ENCODE data around the gene POU2AF1.

Gene POU2AF1

GRCh38 chr11:111355101-111355500, 24.0 kb downstream of the POU2AF1 start:
- Histone ChIP-seq H3K27ac (ENCODE audit: low read depth, low read length) (no peak overlapping the region), H3K36me3 (ENCODE audit: control insufficient read depth in 1 of 2, insufficient read depth in 2 of 2, low read length in 2 of 2) (no peaks in the 10 kb centered on the region), H3K4me1 (ENCODE audit: control insufficient read depth in 1 of 2, insufficient read depth in 2 of 2, low read length in 2 of 2) (peaks cover 36 to 46% of the 10 kb centered on the region in 2 donors)

GRCh38 chr11:111354601-111354891, 24.5 kb downstream of the POU2AF1 start:
- Histone ChIP-seq H3K4me1 (ENCODE audit: control insufficient read depth in 1 of 2, insufficient read depth in 2 of 2, low read length in 2 of 2) (peaks cover 31 to 40% of the 10 kb centered on the region in 2 donors), H3K27ac (ENCODE audit: low read depth, low read length) (no peak overlapping the region), H3K4me3 (ENCODE audit: low read depth in 1 of 2, low read length in 2 of 2) (no peak overlapping the region), H3K27me3 (ENCODE audit: control insufficient read depth in 1 of 2, insufficient read depth in 2 of 2, low read length in 2 of 2) (no peaks in the 10 kb centered on the region), H3K36me3 (ENCODE audit: control insufficient read depth in 1 of 2, insufficient read depth in 2 of 2, low read length in 2 of 2) (no peaks in the 10 kb centered on the region), H3K9ac (ENCODE audit: low read depth in 1 of 2, low read length in 2 of 2) (no peak overlapping the region), H3K9me3 (ENCODE audit: control insufficient read depth in 1 of 2, low read length in 2 of 2) (no peaks in the 10 kb centered on the region)

More at GRCh38 chr11:111355101-111355500, 24.0 kb downstream of the POU2AF1 start:
- H3K4me3 ChIP-seq (ENCODE audit: low read depth in 1 of 2, low read length in 2 of 2): no peak overlapping the region
- H3K9ac ChIP-seq (ENCODE audit: low read depth in 1 of 2, low read length in 2 of 2): no peak overlapping the region
- H3K27me3 ChIP-seq (ENCODE audit: control insufficient read depth in 1 of 2, insufficient read depth in 2 of 2, low read length in 2 of 2): no peaks in the 10 kb centered on the region
- no peaks in the 10 kb centered on the region for H3K9me3 ChIP-seq (ENCODE audit: control insufficient read depth in 1 of 2, low read length in 2 of 2)

GRCh38 chr11:111353776-111354600, 25.1 kb downstream of the POU2AF1 start:
- H3K27ac ChIP-seq (ENCODE audit: low read depth, low read length): no peak overlapping the region
- H3K4me3 ChIP-seq (ENCODE audit: low read depth in 1 of 2, low read length in 2 of 2): no peak overlapping the region
- peaks cover 25 to 35% of the 10 kb centered on the region in 2 donors for H3K4me1 ChIP-seq (ENCODE audit: control insufficient read depth in 1 of 2, insufficient read depth in 2 of 2, low read length in 2 of 2)
- no peaks in the 10 kb centered on the region for H3K27me3 ChIP-seq (ENCODE audit: control insufficient read depth in 1 of 2, insufficient read depth in 2 of 2, low read length in 2 of 2)
- no peaks in the 10 kb centered on the region for H3K36me3 ChIP-seq (ENCODE audit: control insufficient read depth in 1 of 2, insufficient read depth in 2 of 2, low read length in 2 of 2)
- H3K9me3 ChIP-seq (ENCODE audit: control insufficient read depth in 1 of 2, low read length in 2 of 2): no peaks in the 10 kb centered on the region
- no peak overlapping the region for H3K9ac ChIP-seq (ENCODE audit: low read depth in 1 of 2, low read length in 2 of 2)

- Histone ChIP-seq H3K4me1 (ENCODE audit: control insufficient read depth in 1 of 2, insufficient read depth in 2 of 2, low read length in 2 of 2) (peaks cover 20 to 29% of the 10 kb centered on the region in 2 donors), H3K9ac (ENCODE audit: low read depth in 1 of 2, low read length in 2 of 2) (no peak overlapping the region), H3K9me3 (ENCODE audit: control insufficient read depth in 1 of 2, low read length in 2 of 2) (no peaks in the 10 kb centered on the region), H3K27me3 (ENCODE audit: control insufficient read depth in 1 of 2, insufficient read depth in 2 of 2, low read length in 2 of 2) (no peaks in the 10 kb centered on the region), H3K27ac (ENCODE audit: low read depth, low read length) (no peak overlapping the region), H3K4me3 (ENCODE audit: low read depth in 1 of 2, low read length in 2 of 2) (no peak overlapping the region), H3K36me3 (ENCODE audit: control insufficient read depth in 1 of 2, insufficient read depth in 2 of 2, low read length in 2 of 2) (no peaks in the 10 kb centered on the region)
Observed at GRCh38 chr11:111352935-111353710, 26.0 kb downstream of the POU2AF1 start.

GRCh38 chr11:111352231-111352746, 26.8 kb downstream of the POU2AF1 start:
- Histone ChIP-seq H3K27ac (ENCODE audit: low read depth, low read length) (no peak overlapping the region), H3K9ac (ENCODE audit: low read depth in 1 of 2, low read length in 2 of 2) (no peak overlapping the region), H3K27me3 (ENCODE audit: control insufficient read depth in 1 of 2, insufficient read depth in 2 of 2, low read length in 2 of 2) (no peaks in the 10 kb centered on the region), H3K9me3 (ENCODE audit: control insufficient read depth in 1 of 2, low read length in 2 of 2) (no peaks in the 10 kb centered on the region), H3K4me3 (ENCODE audit: low read depth in 1 of 2, low read length in 2 of 2) (no peak overlapping the region), H3K4me1 (ENCODE audit: control insufficient read depth in 1 of 2, insufficient read depth in 2 of 2, low read length in 2 of 2) (peaks cover 20 to 29% of the 10 kb centered on the region in 2 donors), H3K36me3 (ENCODE audit: control insufficient read depth in 1 of 2, insufficient read depth in 2 of 2, low read length in 2 of 2) (no peaks in the 10 kb centered on the region)

GRCh38 chr11:111351374-111352055, 27.6 kb downstream of the POU2AF1 start:
- H3K9me3 ChIP-seq (ENCODE audit: control insufficient read depth in 1 of 2, low read length in 2 of 2): no peaks in the 10 kb centered on the region
- peaks cover 20 to 29% of the 10 kb centered on the region in 2 donors for H3K4me1 ChIP-seq (ENCODE audit: control insufficient read depth in 1 of 2, insufficient read depth in 2 of 2, low read length in 2 of 2)
- no peaks in the 10 kb centered on the region for H3K36me3 ChIP-seq (ENCODE audit: control insufficient read depth in 1 of 2, insufficient read depth in 2 of 2, low read length in 2 of 2)
- no peak overlapping the region for H3K9ac ChIP-seq (ENCODE audit: low read depth in 1 of 2, low read length in 2 of 2)
- H3K27ac ChIP-seq (ENCODE audit: low read depth, low read length): no peak overlapping the region
- no peaks in the 10 kb centered on the region for H3K27me3 ChIP-seq (ENCODE audit: control insufficient read depth in 1 of 2, insufficient read depth in 2 of 2, low read length in 2 of 2)
- H3K4me3 ChIP-seq (ENCODE audit: low read depth in 1 of 2, low read length in 2 of 2): no peak overlapping the region

GRCh38 chr11:111350811-111351210, 28.3 kb downstream of the POU2AF1 start:
- no peaks in the 10 kb centered on the region for H3K27me3 ChIP-seq (ENCODE audit: control insufficient read depth in 1 of 2, insufficient read depth in 2 of 2, low read length in 2 of 2)
- H3K9ac ChIP-seq (ENCODE audit: low read depth in 1 of 2, low read length in 2 of 2): no peak overlapping the region
- no peaks in the 10 kb centered on the region for H3K9me3 ChIP-seq (ENCODE audit: control insufficient read depth in 1 of 2, low read length in 2 of 2)
- no peak overlapping the region for H3K27ac ChIP-seq (ENCODE audit: low read depth, low read length)
- no peak overlapping the region for H3K4me3 ChIP-seq (ENCODE audit: low read depth in 1 of 2, low read length in 2 of 2)
- H3K36me3 ChIP-seq (ENCODE audit: control insufficient read depth in 1 of 2, insufficient read depth in 2 of 2, low read length in 2 of 2): no peaks in the 10 kb centered on the region
- H3K4me1 ChIP-seq (ENCODE audit: control insufficient read depth in 1 of 2, insufficient read depth in 2 of 2, low read length in 2 of 2): peaks cover 15 to 23% of the 10 kb centered on the region in 2 donors

- Histone ChIP-seq H3K27ac (ENCODE audit: low read depth, low read length) (no peak overlapping the region), H3K9me3 (ENCODE audit: control insufficient read depth in 1 of 2, low read length in 2 of 2) (no peaks in the 10 kb centered on the region), H3K36me3 (ENCODE audit: control insufficient read depth in 1 of 2, insufficient read depth in 2 of 2, low read length in 2 of 2) (no peaks in the 10 kb centered on the region), H3K4me1 (ENCODE audit: control insufficient read depth in 1 of 2, insufficient read depth in 2 of 2, low read length in 2 of 2) (peaks cover 11 to 13% of the 10 kb centered on the region in 2 donors), H3K4me3 (ENCODE audit: low read depth in 1 of 2, low read length in 2 of 2) (no peak overlapping the region), H3K27me3 (ENCODE audit: control insufficient read depth in 1 of 2, insufficient read depth in 2 of 2, low read length in 2 of 2) (no peaks in the 10 kb centered on the region), H3K9ac (ENCODE audit: low read depth in 1 of 2, low read length in 2 of 2) (no peak overlapping the region)
Observed at GRCh38 chr11:111349191-111349695, 29.8 kb downstream of the POU2AF1 start.

- no peak overlapping the region for H3K4me3 ChIP-seq (ENCODE audit: low read depth in 1 of 2, low read length in 2 of 2)
- no peaks in the 10 kb centered on the region for H3K9me3 ChIP-seq (ENCODE audit: control insufficient read depth in 1 of 2, low read length in 2 of 2)
- H3K4me1 ChIP-seq (ENCODE audit: control insufficient read depth in 1 of 2, insufficient read depth in 2 of 2, low read length in 2 of 2): peaks cover 3 to 11% of the 10 kb centered on the region in 2 donors
- H3K27me3 ChIP-seq (ENCODE audit: control insufficient read depth in 1 of 2, insufficient read depth in 2 of 2, low read length in 2 of 2): no peaks in the 10 kb centered on the region
- H3K36me3 ChIP-seq (ENCODE audit: control insufficient read depth in 1 of 2, insufficient read depth in 2 of 2, low read length in 2 of 2): no peaks in the 10 kb centered on the region
- no peak overlapping the region for H3K9ac ChIP-seq (ENCODE audit: low read depth in 1 of 2, low read length in 2 of 2)
- H3K27ac ChIP-seq (ENCODE audit: low read depth, low read length): no peak overlapping the region
Observed at GRCh38 chr11:111348147-111348546, 30.9 kb downstream of the POU2AF1 start.
